Ascending aorta (tissue), 2 donors: Measurements from ENCODE around the gene MAGI3. TPM values are rescaled to one million over a fixed set of nuclear protein-coding genes. Genes with fewer than 3 reads are reported as not detected.

ENCODE experiments used
- DNase-seq, 2 donors: peaks; one replicate each; pipeline ENCODE4 v3.0.0-alpha.2; 2019; ENCODE audit warnings: low spot score in 2 of 2
- H3K27ac ChIP-seq, 2 donors: fragments of 200-600 bp; sonication (generic); one replicate each; pipeline ENCODE4 v1.5.1; 2016 to 2017; ENCODE audit warnings: mild to moderate bottlenecking in 1 of 2
- H3K27me3 ChIP-seq: fragments of 200-600 bp; sonication (generic); one replicate; pipeline ENCODE4 v1.5.1; 2017
- H3K36me3 ChIP-seq, 2 donors: fragments of 200-600 bp; sonication (generic); one replicate each; pipeline ENCODE4 v1.5.1; 2016
- H3K4me1 ChIP-seq, 2 donors: fragments of 200-600 bp; sonication (generic); one replicate each; pipeline ENCODE4 v1.5.1; 2016 to 2017; ENCODE audit warnings: mild to moderate bottlenecking in 1 of 2
- H3K4me3 ChIP-seq, 2 donors: fragments of 200-600 bp; sonication (generic); one replicate each; pipeline ENCODE4 v1.5.1; 2016 to 2017; ENCODE audit warnings: mild to moderate bottlenecking in 1 of 2
- H3K9me3 ChIP-seq, 2 donors: fragments of 200-600 bp; sonication (generic); one replicate each; pipeline ENCODE4 v1.5.1; 2016
- intact Hi-C: fragments of 100-400 bp; cut with DNase I; formaldehyde crosslinking; loops from one replicate; pipeline ENCODE4 v1.15.1; 2023
- total RNA-seq: library from RNA; depleted of rRNA; stranded (reverse); fragments of >200 nt; gene quantifications from one replicate; pipeline ENCODE4 v1.1.0, GENCODE V29; 2016
- TF ChIP-seq, protein P1 (sequence below), 3 experiments: fragments of 200-600 bp in 2 of 3; fragments of 450-650 bp in 1 of 3; sonication (generic) in 2 of 3; IDR thresholded peaks; one replicate each; pipeline ENCODE4 v1.5.1; 2016 to 2019; ENCODE audit warnings: antibody characterized with exemption in 3 of 3, mild to moderate bottlenecking in 1 of 3, moderate library complexity in 1 of 3

Gene MAGI3
- total RNA-seq, 1 donor from 2014 or later: 14.9 TPM

DNA sequence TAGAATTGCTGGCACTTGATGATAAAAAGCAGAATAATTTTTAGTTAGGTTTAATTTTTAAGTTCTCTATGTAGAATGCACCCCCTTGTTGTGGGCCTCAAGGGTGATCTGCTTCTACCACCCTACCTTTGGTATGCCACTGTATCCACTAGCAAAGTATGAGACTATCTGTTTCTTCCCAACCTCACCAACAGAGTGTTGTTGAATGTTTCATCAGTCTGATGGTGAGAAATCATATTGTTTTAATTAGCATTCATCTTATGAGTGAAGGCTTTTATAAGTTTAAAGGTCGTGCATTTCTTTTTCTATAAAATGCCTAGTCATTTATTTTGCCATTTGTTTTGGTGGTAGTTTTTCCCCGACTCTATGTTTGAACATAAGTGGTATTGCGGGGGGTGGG, 141.0 kb downstream of the MAGI3 start:
- Histone ChIP-seq H3K9me3 (peaks cover 0 to 16% of the 10 kb centered on the region in 2 donors), H3K4me1 (no peaks in the 10 kb centered on the region), H3K27me3 (no peaks in the 10 kb centered on the region), H3K36me3 (no peaks in the 10 kb centered on the region), H3K4me3 (no peak overlapping the region), H3K27ac (no peak overlapping the region)
- no peak for DNase-seq
- TF ChIP-seq, protein P1, sequence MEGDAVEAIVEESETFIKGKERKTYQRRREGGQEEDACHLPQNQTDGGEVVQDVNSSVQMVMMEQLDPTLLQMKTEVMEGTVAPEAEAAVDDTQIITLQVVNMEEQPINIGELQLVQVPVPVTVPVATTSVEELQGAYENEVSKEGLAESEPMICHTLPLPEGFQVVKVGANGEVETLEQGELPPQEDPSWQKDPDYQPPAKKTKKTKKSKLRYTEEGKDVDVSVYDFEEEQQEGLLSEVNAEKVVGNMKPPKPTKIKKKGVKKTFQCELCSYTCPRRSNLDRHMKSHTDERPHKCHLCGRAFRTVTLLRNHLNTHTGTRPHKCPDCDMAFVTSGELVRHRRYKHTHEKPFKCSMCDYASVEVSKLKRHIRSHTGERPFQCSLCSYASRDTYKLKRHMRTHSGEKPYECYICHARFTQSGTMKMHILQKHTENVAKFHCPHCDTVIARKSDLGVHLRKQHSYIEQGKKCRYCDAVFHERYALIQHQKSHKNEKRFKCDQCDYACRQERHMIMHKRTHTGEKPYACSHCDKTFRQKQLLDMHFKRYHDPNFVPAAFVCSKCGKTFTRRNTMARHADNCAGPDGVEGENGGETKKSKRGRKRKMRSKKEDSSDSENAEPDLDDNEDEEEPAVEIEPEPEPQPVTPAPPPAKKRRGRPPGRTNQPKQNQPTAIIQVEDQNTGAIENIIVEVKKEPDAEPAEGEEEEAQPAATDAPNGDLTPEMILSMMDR (IDR thresholded peaks at IDR 0.05): no peak
- intact Hi-C loops: no loop called here

DNA sequence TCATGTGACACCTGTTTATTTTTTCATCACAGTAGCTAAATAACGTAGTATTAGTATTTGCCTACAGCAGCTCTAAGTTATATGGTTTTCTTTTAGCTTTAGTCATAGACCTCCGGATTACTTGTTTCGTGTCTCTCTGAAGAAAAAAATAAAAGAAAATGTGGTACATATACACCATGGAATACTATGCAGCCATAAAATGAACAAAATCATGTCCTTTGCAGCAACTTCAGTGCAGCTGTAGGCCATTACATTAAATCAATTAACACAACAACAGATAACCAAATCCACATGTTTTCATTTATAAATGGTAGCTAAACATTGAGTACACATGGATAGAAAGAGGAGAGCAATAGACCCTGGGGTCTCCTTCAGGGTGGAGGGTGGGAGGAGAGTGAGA, 142.7 kb downstream of the MAGI3 start:
- TF ChIP-seq, protein P1 (IDR thresholded peaks at IDR 0.05): no peak
- intact Hi-C loops: no loop called here
- Histone ChIP-seq H3K4me1 (no peaks in the 10 kb centered on the region), H3K27me3 (no peaks in the 10 kb centered on the region), H3K4me3 (no peak overlapping the region), H3K36me3 (no peaks in the 10 kb centered on the region), H3K27ac (no peak overlapping the region), H3K9me3 (peaks cover 0 to 5% of the 10 kb centered on the region in 2 donors)
- DNase-seq: no peak

DNA sequence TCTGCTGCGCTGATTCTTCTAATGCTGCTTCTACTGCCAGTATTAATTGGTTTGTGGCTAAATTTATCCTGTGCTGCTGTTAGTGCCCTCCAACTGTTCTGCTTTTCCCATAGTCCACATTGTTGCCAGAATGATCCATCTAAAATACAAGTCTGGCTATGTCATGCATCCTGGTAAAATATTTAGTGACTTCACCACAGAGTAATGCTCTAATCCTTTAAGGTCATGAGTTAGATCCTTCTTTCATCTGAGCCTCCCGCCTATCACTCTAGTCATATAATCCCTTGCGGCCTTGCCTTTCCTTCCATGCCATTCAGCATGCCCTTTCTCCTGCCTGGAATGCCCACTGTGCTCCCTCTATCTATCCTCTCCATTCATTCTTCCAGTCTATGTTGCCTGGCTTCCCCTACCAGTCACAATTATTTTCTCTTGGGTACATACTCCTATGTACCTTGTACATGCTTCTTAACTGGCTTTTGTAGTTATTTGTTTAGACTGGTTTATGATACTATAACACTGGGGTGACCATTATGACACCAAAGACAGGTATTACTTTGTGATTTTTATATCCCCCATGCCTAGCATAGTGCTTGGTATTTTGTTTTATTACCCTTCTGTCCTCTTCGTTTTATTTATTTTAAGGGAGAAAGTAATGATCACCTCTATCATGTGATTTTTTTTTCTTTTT, 144.0 kb downstream of the MAGI3 start:
- DNase-seq: no peak
- TF ChIP-seq, protein P1 (IDR thresholded peaks at IDR 0.05): no peak
- H3K36me3 ChIP-seq: no peaks in the 10 kb centered on the region
- intact Hi-C loops: no loop called here
- no peaks in the 10 kb centered on the region for H3K4me1 ChIP-seq
- no peaks in the 10 kb centered on the region for H3K9me3 ChIP-seq
- no peak overlapping the region for H3K4me3 ChIP-seq
- H3K27me3 ChIP-seq: no peaks in the 10 kb centered on the region
- no peak overlapping the region for H3K27ac ChIP-seq

DNA sequence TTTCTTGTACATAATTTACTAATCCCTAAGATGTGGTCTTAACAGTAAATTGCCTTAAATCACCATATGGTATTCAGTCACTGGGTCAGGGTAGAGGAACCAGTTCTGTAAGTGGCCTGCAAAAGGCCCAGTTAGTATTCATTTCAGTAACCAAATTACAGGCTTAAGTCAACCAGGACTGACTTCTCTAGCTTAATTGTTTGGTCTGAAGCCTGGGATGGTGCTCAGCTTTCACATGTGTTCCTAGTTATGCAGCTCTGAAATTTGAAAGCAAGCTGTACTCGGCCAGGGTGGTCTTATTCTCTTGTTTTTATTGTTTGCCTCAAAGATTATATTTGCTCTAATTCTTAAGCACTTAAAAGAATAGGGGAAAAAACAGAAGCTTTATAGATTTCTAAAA, 144.6 kb downstream of the MAGI3 start:
- no peaks in the 10 kb centered on the region for H3K36me3 ChIP-seq
- H3K9me3 ChIP-seq: no peaks in the 10 kb centered on the region
- no peaks in the 10 kb centered on the region for H3K27me3 ChIP-seq
- H3K27ac ChIP-seq: no peak overlapping the region
- DNase-seq: no peak
- no peaks in the 10 kb centered on the region for H3K4me1 ChIP-seq
- TF ChIP-seq, protein P1 (IDR thresholded peaks at IDR 0.05): no peak
- intact Hi-C loops: no loop called here
- H3K4me3 ChIP-seq: no peak overlapping the region

DNA sequence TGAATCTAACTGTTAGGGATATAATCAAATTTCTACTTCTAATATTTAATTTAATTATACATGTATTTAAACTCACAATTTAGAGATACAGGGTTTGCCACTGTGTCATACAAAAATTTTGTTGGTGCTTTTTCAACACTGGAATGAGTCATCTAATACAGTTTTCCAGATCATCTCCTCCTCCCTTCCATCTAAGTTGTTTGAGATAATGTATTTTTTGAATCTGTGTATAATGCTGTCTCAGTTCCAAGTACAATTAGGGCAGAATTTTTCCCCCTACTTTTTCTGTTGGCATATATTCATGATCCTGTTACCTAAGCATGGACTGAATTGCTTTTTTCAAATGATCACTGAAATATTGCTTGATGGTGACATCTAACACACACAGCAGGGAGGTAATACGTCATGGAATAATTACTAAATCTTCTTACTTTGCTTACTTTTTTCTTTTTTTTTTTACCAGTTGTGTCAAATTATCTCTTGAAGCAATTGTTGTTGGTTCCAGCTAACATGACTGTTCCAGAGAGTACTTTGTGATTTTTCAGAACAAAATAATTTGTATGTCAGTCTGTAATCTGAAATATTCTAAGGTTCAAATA, 146.0 kb downstream of the MAGI3 start:
- Histone ChIP-seq H3K27me3 (no peaks in the 10 kb centered on the region), H3K36me3 (no peaks in the 10 kb centered on the region), H3K27ac (no peak overlapping the region), H3K4me1 (no peaks in the 10 kb centered on the region), H3K9me3 (no peaks in the 10 kb centered on the region), H3K4me3 (no peak overlapping the region)
- TF ChIP-seq, protein P1 (IDR thresholded peaks at IDR 0.05): no peak
- no peak for DNase-seq
- intact Hi-C loops: no loop called here
